Dermis blood vessel endothelial cell (primary cell): ENCODE data around the gene PEAR1. TPM values are rescaled to one million over a fixed set of nuclear protein-coding genes. Genes with fewer than 3 reads are reported as not detected.

Source experiments
- DNase-seq: peaks from one replicate; pipeline ENCODE4 v3.0.0; 2010
- total RNA-seq: library from RNA; depleted of rRNA; stranded (reverse); fragments of >200 nt; gene quantifications from 2 replicates; pipeline ENCODE4 v1.2.3, GENCODE V29; 2014

The PEAR1 gene, protein sequence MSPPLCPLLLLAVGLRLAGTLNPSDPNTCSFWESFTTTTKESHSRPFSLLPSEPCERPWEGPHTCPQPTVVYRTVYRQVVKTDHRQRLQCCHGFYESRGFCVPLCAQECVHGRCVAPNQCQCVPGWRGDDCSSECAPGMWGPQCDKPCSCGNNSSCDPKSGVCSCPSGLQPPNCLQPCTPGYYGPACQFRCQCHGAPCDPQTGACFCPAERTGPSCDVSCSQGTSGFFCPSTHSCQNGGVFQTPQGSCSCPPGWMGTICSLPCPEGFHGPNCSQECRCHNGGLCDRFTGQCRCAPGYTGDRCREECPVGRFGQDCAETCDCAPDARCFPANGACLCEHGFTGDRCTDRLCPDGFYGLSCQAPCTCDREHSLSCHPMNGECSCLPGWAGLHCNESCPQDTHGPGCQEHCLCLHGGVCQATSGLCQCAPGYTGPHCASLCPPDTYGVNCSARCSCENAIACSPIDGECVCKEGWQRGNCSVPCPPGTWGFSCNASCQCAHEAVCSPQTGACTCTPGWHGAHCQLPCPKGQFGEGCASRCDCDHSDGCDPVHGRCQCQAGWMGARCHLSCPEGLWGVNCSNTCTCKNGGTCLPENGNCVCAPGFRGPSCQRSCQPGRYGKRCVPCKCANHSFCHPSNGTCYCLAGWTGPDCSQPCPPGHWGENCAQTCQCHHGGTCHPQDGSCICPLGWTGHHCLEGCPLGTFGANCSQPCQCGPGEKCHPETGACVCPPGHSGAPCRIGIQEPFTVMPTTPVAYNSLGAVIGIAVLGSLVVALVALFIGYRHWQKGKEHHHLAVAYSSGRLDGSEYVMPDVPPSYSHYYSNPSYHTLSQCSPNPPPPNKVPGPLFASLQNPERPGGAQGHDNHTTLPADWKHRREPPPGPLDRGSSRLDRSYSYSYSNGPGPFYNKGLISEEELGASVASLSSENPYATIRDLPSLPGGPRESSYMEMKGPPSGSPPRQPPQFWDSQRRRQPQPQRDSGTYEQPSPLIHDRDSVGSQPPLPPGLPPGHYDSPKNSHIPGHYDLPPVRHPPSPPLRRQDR
- 19.1 and 53.5 TPM in 2 replicates for total RNA-seq

DNA sequence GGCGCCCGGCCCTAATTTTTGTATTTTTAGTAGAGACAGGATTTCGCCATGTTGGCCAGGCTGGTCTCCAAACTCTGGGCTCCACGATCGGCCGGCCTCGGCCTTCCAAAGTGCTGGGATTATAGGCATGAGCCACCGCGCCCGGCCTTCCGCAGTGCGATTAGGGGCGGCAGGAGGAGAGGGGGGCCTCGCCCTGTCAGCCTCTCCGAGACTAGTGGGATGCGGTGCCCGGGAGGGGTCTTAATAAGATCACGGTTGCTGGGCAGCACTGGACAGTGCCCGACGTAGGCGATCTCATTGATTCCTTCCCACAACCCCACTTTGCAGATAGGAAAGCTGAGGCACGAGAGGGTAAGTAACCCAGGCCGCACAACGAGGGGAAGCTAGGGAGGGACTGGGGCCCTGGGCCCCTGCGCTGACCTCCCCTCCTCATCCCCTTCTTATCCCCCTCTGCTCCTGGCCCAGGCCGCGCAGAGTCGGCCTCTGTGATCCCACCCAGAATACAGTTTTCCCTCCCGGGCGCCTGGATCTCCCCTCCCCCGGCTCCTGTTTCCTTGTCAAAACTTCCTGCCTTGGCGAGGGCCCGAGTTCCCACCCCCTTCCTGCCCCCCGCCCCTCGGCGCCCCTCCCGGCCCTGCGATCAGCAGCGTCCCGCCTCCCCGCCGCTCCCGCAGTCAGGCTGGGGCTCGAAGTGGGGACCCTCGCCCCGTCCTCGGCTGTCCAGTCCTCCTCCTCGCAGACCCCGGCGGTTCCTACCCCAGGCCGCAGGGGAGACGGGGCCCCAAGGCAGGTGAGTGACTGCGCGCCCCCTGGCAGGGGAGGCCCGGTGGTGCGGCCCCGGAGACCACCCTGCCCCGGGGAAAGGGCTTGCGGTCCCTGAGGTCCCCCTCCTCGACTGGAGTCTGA, at the start of gene PEAR1:
TSS of gene PEAR1 (plus strand) at position 671 of the 906 bp plus-strand sequence. CDS start 10,209 bp downstream, outside the sequence.
- peak; percentile 80 for DNase-seq

DNA sequence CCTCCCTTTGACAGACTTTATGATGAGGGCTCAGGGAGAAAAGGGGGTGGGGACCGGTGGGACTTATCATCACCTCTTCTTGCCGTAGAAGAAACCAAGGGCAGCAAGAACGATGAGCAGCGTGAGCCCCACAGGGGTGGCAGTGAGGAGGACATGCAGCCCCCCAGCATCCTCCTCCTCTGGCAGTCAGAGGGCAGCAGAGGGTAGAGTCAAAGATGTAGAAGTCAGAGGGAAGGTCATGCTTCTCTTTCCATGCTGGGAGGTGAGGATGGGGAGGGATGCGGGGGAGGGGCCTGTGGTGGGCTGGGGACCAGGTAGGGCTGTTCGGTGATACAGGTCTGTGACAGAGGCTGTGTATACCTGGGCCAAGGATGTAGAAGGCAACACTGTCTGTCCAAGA, 49.4 kb upstream of the PEAR1 start:
- DNase-seq: no peak

DNA sequence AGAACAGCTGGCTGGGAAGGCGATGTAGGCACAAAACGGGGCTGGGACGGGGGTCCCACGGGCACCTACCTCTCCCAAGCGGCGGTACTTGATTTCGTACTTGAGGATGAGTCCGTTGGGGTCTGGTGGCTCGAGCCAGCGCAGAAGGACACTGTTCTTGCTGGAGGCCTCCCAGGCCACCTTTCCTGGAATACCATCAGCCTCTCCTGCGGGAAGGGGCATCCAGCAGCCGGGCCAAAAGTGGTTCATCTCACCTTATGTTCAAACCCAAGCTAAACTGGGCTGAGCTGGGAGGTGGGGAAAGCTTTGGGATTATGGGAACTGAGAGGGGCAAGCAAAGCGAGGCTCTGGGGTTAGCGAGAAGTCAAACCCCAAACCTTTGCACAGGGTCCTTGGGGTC, 48.9 kb upstream of the PEAR1 start:
- no peak for DNase-seq

DNA sequence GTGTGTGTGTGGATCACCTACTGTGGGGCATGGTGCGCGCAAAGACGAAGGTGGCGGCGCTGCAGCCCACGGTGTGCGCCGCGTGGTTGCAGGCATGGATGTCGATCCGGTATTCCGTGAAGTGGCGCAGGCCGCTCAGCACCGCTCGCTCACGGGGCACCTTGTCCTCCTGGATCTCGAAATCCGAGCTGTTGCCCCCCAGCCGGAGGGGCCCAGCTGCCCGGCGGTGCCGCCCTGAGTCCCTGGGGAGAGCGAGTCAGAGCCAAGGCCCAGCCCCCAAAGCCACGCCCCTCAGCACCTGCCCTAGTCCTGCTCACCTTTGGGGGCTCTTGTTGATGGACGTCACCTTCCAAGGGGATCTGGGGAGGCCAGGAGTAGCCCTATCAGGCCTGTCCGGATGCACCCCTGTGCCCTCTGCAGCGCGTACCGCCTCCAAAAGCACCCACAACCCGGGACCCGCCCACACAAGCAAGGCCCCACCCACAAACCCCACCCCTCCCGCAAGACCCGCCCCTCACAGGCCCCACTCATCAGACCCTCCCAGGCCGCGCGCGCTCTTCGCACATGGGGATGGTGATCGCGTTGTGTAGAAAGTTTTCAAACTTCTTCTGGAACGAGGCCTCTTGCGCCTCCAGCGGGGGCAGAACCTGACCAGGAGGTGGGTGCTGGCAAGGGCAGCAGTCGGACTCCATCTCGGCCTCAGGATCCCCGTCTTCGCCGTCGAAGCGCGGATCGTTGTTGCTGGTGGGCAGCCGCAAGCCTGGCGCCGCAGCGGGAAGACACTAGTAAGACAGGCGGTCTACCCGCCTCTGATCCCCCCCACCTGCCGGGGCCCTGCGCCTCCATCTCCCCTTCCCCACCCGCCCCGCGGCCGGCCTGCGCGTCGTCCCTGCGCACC, 48.2 kb upstream of the PEAR1 start:
- DNase-seq: peak; percentile 13

DNA sequence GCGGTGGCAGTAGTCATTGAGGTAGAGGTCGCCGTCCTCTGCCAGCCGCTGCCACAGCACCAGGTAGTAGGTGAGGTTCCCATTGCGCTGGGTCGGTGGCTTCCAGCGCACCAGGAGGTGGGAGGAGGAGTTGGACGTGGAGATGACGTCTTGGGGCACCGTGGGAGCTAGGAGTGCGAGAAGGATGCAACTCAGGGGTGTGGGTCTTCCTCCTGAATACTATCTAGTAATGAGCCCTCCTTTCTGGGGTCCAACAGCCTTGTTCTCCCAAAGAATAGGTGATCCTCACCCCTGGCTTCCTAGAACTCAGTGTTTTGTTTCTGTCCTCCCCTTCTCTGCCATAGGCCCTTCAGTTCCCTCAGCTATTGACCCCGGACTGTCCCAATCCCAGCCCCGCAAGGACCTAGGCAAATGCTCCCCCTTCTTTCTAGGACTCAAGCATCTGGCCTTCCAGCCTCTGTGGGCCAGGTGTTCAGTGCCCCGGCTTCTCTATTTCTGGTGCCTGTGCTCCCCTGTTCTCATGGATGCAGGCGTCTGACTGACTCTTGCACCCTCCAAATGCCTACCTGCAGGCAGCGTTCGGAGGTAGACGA, 47.5 kb upstream of the PEAR1 start:
- DNase-seq: no peak

DNA sequence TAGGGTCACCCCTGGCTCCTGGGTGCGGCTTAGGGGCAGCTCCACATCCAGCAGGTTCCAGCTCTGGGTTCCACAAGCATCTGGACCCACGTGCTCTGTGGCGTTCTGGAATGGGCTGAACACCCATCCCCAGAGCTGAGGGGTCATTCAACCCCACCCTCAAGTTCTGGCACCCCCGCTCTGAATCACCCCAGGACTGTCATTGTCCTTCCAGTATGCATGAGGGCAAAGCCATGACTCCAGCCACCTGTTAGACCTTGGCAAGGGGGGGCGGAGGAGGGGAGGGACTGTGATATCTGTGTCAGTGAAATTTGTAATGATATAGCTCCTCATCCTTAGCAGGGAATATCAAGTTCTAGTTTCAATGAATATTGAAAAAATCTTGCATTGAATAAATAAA, 46.9 kb upstream of the PEAR1 start:
- DNase-seq: no peak

DNA sequence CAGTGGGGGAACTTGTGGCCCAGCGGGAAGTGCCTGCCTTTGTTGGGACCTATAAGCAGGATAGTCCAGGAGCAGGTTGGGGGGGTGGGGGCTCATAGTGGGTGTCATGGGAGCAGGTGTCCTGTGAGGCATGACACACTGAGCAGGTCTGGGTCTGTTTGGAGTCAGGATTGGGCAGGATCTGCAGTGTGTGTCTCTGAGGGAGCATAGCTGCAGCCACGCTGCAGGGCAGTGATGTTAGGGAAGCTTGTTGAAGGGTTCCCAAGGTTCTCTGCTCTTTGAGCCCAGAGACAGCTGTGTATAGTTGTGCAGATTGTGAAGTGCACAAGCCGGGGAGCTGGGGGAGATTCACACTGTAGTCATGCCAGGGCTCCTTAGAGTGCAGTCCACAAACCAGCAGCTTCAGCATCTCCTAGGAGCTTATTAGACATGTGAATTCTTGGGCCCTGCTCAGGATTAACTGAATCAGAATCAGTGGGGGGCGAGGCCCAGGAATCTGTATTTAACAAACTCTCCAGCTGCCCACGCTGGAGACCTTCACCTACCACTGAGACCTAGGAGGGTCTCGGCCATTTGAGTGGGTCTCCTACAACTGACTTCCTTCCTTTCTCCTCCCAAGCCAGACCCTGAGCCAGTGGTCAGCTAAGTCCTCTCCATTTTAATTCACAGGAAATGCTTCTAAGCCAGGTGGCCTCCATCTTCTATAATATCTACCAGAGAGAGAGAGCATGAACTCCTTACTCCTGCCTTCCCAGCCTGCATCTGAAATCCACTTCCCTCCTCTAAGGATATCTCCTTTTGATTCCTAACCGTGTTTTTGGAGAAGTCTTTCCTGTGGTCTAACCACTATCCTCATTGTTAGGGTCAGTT, 45.7 kb upstream of the PEAR1 start:
- DNase-seq: no peak

DNA sequence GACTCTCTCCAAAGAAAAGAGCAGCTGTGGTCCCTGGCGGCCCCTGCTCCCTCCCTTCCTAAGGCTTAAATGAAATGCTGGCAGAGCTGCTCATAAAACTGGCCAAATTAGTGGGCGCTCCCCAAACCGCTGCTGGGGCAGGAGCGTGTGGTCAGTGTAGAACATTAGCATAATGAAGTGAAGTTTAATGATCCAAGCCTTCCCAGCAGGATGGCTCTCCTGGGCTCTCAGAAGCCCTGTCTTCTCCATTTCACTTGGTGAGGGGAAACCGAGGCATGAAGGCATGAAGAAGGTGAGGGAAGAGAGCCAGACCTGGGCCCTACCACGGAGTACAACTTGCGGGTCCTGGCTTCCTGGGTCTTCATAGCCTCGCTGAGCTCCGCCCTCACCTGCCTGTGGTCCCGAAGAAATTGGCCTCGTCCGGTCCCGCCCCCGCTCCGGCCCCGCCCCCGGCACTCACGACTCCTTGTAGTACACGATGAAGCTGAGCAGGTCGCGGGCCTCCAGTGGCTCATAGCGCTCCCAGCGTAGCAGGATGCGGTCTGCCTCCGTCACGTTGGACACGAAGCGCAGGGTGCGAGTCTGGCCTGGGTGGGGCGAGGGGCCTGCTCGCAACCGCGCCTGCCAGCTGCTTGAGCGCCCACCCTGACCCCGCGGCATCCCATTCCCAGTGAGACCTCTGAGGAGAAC, 44.9 kb upstream of the PEAR1 start:
- DNase-seq: no peak

DNA sequence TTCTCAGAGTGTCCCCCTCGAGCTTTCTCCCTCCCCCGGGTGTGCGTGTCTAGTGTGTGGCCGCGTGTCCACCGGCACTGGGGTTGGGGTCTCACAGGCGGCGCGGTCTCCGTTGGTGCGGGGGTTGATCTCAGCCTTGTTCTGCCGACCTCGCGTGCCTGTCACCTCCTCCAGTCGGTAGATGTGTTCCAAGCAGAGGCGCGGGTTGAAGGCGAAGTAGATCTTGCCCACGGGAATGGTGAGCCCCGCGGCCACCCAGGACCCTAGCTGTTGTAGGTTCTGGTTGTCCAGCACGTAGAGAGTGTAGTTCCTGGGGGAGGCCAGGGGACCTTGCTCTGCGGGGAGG, 44.4 kb upstream of the PEAR1 start:
- no peak for DNase-seq

DNA sequence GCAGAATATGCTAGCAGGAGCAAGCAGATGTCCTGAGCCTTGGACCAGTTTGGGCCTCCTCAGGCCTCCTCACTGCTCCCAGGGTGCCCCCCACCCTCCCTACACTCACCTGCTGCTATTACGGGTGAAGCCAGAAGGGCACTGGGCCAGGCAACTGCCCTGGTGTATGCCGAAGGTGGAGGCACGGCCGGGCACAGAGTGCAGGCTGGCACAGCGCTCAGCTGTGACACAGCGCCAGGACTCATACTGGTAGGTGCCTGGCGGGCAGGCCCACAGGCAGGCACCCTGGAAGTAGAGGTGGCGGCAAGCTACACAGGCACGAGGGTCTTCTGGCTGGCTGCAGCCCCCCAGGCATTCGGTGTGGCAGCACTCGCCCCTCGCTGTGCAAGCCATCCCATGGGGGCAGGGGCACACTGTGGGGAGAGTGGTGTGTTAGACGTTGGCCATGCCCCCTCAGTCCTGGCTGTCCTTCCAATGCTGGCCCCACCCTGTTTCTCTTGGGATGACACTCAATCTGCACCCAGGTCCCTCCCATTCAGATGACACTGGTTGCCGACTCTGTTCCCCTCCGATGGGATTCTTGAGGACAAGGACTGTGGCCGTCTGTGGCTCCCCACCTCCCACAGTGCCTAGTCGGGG, 41.6 kb upstream of the PEAR1 start:
- DNase-seq: no peak

DNA sequence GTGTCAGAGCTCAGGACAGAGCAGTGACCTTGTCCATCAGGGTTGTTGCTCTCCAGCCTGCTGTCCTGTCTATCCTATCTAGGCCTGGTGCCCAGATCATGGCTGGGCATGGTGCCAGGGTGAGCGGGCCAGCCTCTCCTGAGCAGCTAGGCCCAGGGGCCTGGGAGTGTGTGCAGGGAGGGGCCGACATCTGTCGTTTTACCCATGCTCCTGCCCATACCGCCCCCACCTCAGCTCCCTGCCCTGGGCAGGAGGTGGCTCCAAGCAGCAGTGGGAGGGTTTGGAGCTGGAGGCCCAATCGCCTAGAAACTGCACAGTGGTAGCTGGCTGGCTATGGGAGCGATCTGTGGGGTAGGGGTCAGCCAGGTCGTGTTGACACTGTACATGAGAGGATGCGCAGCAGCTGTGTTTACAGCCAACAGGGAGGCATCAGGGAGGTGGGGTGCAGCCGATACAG, 41.1 kb upstream of the PEAR1 start:
- DNase-seq: peak; percentile 40

DNA sequence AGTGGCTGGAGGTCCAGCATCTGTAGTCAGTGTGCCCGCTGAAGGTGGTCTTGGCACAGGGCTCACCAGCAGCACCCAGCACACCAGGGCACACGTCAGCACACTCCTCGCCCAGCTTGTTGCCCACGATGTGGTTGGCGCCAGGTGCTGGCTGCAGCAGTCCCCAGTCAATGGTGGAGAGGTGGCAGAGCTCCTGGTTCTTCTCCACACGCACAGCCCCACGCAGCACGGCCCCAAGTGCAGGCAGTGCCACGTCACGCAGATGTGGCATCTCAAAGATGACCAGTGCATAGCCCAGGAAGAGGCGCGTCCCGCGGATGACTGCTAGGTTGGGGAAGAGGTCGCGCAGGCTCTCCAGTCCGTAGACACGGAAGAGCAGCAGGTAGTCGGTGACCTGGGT, 39.8 kb upstream of the PEAR1 start:
- no peak for DNase-seq

DNA sequence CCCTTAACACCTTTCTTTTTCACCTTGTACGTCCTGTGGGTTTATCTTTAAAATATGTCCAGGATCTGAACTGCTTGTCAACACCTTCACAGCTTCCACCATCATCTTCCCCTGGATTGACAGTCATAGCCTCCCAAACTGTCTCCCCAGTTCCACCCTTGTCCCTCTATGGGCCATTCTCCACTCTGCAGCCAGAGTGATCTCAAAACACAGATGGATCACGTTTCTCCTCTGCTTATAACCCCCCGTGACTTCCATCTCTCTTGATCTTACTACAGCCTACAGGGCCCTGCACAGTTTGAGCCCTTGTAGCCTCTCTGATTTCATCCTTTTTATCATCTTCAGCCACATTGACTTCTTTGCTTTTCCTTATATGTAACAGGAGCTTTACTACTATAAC, 38.9 kb upstream of the PEAR1 start:
- DNase-seq: no peak

DNA sequence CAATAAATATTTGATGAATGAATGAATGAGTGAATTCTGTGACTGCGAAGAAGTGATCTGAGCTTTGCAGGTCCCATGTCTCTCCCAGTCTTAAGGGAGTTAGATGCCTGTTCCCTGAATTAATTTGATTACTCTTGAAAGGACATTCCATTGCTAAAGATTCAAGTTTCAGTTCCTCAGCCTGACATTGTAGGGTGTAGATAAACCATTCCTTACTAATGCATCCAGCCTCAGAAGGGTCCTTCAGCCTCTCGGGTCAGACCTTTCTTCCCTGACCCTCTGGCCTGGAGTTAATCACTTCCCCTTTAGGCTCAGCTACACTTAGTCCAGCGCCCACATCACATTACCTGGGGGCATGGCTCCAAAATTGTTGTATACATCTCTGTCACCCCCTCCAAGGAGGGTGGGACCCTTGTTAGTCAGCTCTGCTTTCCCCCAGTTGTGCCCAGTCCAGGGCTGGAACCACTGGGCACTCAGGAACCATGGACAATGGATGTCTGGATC, 37.2 kb upstream of the PEAR1 start:
- no peak for DNase-seq

DNA sequence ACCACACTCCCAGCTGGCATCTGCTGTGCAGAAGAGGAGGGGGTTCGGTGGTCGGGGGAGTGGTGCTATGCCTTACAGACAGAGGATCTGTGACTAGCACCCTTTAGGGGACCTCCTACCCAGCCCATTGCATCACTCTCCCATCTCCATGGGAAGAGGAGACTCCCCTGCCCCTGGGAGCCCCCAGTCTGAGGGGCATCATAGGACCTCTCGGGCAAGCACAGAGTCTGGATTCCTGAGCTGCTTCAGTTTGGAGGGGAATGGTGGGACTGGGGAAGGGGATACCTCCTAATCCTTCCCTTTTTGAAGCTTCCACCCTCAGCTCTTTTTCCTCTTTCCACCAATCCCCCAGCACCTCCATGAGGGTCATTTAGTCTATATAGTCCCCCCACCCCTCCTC, 36.0 kb upstream of the PEAR1 start:
- no peak for DNase-seq

DNA sequence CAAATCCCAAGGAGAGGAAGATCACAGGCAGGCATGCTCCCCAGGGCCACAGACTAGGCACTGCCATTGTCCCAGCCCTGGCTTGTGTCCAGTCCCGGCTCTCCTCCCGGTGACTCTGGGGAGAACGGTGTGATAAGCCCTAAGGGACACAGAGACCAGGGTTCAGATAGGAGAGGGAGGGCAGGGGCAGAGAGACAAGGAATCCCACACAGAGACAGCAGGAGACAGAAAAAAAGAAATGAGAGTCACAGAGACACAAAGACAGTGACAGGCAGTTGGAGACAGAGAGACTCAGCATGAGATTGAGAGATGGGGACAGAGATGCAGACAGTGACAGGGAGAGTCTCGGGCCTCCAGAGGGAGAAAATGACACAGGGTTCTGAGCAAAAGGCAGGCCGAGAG, 35.0 kb upstream of the PEAR1 start:
- DNase-seq: no peak

DNA sequence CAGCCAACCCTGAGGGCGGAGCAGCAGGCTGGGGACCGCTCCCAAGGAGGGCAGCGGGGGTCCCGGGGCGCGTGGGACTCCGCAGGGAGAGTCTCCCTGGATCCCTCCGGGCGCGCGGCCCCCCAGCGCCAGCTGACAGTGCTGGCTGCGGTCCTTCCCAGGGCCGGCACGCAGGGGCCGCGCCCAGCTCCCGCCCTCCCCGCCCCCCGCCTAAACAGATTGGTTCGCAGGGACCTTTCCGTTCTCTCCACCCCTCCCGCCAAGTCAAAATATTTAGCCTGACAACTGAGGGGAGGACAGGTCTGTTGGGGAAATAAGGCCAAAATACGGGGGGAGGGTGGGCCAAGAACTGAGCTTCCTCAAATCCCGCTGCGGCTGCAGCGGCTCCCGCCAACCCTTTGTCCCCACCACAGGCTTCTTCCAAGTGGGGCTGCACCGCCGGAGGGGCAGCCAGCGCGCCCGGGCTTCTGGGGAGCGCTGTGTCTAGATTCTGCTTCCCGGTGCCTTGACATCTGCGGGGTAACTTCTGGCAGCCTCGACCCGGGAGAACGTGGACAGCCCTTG, 34.5 kb upstream of the PEAR1 start, which contains the start of gene INSRR:
TSS of gene INSRR (minus strand) at position 159 of the 564 bp plus-strand sequence. CDS start 496 bp downstream, outside the sequence.
- DNase-seq: peak; percentile 8

DNA sequence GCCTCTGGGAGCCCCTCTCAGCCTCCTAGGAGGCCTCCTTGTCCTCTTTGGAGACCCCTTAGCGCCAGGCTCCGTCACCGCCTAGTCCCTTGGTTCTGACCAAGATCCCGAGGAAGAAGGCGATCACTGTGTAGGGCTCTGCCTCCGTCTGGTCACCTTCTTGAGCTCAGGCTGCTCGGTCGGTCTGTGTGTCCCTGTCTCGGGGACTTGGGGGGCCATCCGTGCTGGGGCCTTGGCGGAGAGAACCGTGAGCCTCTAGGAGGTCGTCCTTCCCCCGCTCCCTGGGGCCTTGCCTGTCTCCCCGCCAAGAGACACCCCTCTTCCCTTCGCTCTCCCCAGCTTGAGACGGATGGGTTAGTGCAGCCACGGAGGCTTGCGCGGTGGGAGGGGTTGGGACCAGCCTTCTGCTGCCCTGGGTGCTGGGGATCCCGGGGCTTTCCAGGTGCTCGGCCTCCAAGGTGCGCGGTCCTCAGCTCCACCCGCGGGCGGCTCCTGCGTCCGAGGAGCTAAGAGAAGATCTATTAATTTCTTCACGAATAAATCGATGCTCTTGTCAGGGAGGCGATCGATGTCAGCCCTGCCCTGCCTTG, 33.9 kb upstream of the PEAR1 start:
- peak; percentile 46 for DNase-seq
